Liver (tissue), 3 donors: ENCODE results near the gene CDC25A.

Experiments used
- GABPA ChIP-seq, 2 donors: IDR thresholded peaks in 1 of 2; conservative IDR thresholded peaks in 1 of 2; 2 replicates each; pipeline ENCODE4 v1.6.1; 2016; ENCODE audit warnings: antibody characterized with exemption in 2 of 2, mild to moderate bottlenecking in 1 of 2, moderate library complexity in 1 of 2
- HNF4A ChIP-seq, 2 donors: conservative IDR thresholded peaks; 2 replicates each; pipeline ENCODE4 v1.6.1; 2016; ENCODE audit warnings: antibody characterized with exemption in 2 of 2, mild to moderate bottlenecking in 2 of 2
- JUND ChIP-seq, 2 donors: IDR thresholded peaks; 2 replicates each; pipeline ENCODE4 v1.6.1; 2016; ENCODE audit warnings: antibody characterized with exemption in 2 of 2
- RAD21 ChIP-seq, 2 donors: IDR thresholded peaks; 2 replicates each; pipeline ENCODE4 v1.6.1; 2016; ENCODE audit warnings: antibody characterized with exemption in 2 of 2, mild to moderate bottlenecking in 2 of 2
- RXRA ChIP-seq, 2 donors: IDR thresholded peaks; 2 replicates each; pipeline ENCODE4 v1.6.1; 2017 to 2018; ENCODE audit warnings: antibody characterized with exemption in 2 of 2, mild to moderate bottlenecking in 1 of 2
- TAF1 ChIP-seq: conservative IDR thresholded peaks from 2 replicates; pipeline ENCODE4 v1.6.1; 2016; ENCODE audit warnings: antibody characterized with exemption, mild to moderate bottlenecking
- YY1 ChIP-seq: IDR thresholded peaks from 2 replicates; pipeline ENCODE4 v1.6.1; 2016; ENCODE audit warnings: antibody characterized with exemption, mild to moderate bottlenecking
- TF ChIP-seq, protein P1 (sequence below): fragments of 150-350 bp; IDR thresholded peaks from 2 replicates; pipeline ENCODE4 v1.5.1; 2017; ENCODE audit warnings: improper control_type of control experiment, low read depth, low read length; ENCODE audit not compliant: missing input control
- TF ChIP-seq, protein P2 (sequence below): IDR thresholded peaks from 2 replicates; pipeline ENCODE4 v1.6.1; 2016; ENCODE audit warnings: antibody characterized with exemption
- TF ChIP-seq, protein P3 (sequence below): IDR thresholded peaks from 2 replicates; pipeline ENCODE4 v1.6.1; 2016; ENCODE audit warnings: antibody characterized with exemption, mild to moderate bottlenecking
- TF ChIP-seq, protein P4 (sequence below): IDR thresholded peaks from 2 replicates; pipeline ENCODE4 v1.6.1; 2016; ENCODE audit warnings: antibody characterized with exemption
- TF ChIP-seq, protein P5 (sequence below): IDR thresholded peaks from 2 replicates; pipeline ENCODE4 v1.6.1; 2016; ENCODE audit warnings: antibody characterized with exemption
- donor health status: healthy.
- donor health status: healthy.

DNA sequence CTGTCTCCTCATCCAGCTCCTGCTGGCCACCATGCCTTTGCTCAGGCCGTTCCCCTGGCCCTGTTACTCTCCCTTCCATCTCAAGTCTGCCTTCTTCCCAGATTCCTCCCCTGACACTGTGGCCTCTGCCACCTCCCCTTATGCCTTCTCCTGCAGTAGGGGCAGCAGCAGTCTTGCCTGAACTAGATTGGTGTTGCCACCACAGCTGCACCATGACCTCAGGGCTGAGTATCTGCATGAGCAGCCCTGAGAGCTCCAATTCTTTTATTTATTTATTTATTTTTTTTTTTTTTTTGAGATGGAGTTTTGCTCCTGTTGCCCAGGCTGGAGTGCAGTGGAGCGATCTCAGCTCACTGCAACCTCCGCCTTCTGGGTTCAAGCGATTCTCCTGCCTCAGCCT is 21.2 kb upstream of the CDC25A start:
- TF ChIP-seq, protein P1, sequence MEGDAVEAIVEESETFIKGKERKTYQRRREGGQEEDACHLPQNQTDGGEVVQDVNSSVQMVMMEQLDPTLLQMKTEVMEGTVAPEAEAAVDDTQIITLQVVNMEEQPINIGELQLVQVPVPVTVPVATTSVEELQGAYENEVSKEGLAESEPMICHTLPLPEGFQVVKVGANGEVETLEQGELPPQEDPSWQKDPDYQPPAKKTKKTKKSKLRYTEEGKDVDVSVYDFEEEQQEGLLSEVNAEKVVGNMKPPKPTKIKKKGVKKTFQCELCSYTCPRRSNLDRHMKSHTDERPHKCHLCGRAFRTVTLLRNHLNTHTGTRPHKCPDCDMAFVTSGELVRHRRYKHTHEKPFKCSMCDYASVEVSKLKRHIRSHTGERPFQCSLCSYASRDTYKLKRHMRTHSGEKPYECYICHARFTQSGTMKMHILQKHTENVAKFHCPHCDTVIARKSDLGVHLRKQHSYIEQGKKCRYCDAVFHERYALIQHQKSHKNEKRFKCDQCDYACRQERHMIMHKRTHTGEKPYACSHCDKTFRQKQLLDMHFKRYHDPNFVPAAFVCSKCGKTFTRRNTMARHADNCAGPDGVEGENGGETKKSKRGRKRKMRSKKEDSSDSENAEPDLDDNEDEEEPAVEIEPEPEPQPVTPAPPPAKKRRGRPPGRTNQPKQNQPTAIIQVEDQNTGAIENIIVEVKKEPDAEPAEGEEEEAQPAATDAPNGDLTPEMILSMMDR = no peak
- TF ChIP-seq, protein P2, sequence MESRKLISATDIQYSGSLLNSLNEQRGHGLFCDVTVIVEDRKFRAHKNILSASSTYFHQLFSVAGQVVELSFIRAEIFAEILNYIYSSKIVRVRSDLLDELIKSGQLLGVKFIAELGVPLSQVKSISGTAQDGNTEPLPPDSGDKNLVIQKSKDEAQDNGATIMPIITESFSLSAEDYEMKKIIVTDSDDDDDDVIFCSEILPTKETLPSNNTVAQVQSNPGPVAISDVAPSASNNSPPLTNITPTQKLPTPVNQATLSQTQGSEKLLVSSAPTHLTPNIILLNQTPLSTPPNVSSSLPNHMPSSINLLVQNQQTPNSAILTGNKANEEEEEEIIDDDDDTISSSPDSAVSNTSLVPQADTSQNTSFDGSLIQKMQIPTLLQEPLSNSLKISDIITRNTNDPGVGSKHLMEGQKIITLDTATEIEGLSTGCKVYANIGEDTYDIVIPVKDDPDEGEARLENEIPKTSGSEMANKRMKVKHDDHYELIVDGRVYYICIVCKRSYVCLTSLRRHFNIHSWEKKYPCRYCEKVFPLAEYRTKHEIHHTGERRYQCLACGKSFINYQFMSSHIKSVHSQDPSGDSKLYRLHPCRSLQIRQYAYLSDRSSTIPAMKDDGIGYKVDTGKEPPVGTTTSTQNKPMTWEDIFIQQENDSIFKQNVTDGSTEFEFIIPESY = no peak
- TF ChIP-seq, protein P3, sequence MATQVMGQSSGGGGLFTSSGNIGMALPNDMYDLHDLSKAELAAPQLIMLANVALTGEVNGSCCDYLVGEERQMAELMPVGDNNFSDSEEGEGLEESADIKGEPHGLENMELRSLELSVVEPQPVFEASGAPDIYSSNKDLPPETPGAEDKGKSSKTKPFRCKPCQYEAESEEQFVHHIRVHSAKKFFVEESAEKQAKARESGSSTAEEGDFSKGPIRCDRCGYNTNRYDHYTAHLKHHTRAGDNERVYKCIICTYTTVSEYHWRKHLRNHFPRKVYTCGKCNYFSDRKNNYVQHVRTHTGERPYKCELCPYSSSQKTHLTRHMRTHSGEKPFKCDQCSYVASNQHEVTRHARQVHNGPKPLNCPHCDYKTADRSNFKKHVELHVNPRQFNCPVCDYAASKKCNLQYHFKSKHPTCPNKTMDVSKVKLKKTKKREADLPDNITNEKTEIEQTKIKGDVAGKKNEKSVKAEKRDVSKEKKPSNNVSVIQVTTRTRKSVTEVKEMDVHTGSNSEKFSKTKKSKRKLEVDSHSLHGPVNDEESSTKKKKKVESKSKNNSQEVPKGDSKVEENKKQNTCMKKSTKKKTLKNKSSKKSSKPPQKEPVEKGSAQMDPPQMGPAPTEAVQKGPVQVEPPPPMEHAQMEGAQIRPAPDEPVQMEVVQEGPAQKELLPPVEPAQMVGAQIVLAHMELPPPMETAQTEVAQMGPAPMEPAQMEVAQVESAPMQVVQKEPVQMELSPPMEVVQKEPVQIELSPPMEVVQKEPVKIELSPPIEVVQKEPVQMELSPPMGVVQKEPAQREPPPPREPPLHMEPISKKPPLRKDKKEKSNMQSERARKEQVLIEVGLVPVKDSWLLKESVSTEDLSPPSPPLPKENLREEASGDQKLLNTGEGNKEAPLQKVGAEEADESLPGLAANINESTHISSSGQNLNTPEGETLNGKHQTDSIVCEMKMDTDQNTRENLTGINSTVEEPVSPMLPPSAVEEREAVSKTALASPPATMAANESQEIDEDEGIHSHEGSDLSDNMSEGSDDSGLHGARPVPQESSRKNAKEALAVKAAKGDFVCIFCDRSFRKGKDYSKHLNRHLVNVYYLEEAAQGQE = no peak
- TF ChIP-seq, protein P4, sequence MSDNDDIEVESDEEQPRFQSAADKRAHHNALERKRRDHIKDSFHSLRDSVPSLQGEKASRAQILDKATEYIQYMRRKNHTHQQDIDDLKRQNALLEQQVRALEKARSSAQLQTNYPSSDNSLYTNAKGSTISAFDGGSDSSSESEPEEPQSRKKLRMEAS = no peak
- no peak for TF ChIP-seq YY1
- no peak for TF ChIP-seq RXRA (IDR thresholded peaks at IDR 0.05)
- no peak for TF ChIP-seq TAF1
- TF ChIP-seq GABPA (IDR thresholded peaks at IDR 0.05 in 1 of 2, conservative IDR thresholded peaks at IDR 0.05 in 1 of 2) = no peak
- TF ChIP-seq HNF4A (conservative IDR thresholded peaks at IDR 0.05) = no peak
- no peak for TF ChIP-seq RAD21 (IDR thresholded peaks at IDR 0.05)
- TF ChIP-seq JUND (IDR thresholded peaks at IDR 0.05) = no peak
- TF ChIP-seq, protein P5, sequence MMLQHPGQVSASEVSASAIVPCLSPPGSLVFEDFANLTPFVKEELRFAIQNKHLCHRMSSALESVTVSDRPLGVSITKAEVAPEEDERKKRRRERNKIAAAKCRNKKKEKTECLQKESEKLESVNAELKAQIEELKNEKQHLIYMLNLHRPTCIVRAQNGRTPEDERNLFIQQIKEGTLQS = no peak
